NCI-H226 (cell line): ENCODE results near the gene IGSF11.
"Not testable (repeated sequence)": the region's sequence is repeated elsewhere in the genome, so short reads cannot be mapped to it uniquely, and the experiment has no call there.

Experiments used
- DNase-seq: peaks from one replicate; pipeline ENCODE4 v3.0.0-alpha.2; 2015

IGSF11 gene

GRCh38 chr3:119034256-119035013, at the start of gene IGSF11:
IGSF11 (minus strand) TSS chr3:119034846; CDS start chr3:119034582, 264 bp downstream.
- DNase-seq: peak; percentile 20

DNA sequence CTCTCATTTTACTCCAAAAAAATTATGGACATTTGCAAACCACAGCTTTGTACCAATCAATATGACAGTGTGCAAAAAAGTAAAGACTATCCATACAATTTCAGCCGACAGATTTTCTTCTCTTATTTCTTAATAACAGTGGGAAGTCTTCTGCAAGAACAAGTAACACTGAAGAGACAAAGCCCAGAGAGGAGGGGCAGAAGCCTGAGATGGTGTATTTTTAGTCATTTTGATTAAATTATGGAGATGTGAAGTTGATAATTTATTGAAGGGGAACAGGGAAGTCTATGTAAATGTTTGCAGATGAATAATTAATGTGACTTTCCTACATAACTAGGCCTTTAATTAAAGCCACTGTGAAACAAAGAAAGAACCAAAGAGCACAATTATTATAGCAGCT, 45.7 kb upstream of the IGSF11 start:
- no peak for DNase-seq

- no peak for DNase-seq
Observed at GRCh38 chr3:119073258-119074001, 38.8 kb upstream of the IGSF11 start.

DNA sequence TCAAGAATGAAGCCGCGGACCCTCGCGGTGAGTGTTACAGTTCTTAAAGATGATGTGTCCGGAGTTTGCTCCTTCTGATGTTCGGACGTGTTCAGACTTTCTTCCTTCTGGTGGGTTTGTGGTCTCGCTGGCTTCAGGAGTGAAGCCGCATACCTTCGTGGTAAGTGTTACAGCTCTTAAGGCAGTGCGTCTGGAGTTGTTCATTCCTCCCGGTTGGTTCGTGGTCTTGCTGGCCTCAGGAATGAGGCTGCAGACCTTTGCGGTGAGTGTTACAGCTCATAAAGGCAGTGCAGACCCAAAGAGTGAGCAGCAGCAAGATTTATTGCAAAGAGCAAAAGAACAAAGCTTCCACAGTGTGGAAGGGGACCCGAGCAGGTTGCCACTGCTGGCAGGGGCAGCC, 37.8 kb upstream of the IGSF11 start:
- DNase-seq: not testable (repeated sequence)

GRCh38 chr3:119069725-119070124, 35.1 kb upstream of the IGSF11 start:
- no peak for DNase-seq

DNA sequence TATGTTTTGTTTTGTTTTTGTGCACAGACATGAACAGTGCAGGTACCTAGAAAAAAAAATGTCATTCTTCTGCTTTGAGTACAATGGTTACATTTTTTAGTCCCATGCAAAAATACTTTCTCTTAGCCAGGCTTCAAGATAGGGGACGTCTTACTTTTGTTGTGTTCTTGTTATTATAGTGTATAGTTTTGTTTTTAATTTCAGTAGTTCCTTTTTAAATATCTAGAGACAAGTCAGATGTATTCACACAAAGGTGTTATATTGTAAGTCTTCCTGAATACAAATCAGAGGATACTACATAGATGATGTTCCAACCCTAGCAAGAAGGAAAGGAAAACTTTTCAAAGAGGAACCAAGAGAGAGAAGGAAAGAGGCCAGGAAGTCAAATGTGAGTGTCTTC, 28.8 kb upstream of the IGSF11 start:
- DNase-seq: no peak

DNA sequence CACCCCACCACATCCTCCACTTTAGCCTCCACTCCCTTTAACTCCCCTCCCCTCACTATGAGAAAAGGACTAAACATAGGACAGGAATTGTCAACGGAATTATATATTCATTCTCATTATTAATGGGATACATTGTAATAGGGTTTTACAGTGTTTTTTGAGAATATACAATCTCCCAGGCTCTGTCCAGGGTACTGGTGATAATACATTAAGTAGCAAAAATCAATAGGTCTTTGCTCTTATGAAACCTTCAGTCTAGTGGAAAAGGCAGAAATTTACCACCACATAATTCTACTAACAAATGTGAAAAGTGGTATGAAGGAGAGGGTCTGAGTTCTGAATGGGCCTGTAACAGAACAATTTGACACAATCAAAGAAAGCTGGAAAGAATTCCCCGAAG, 28.2 kb upstream of the IGSF11 start:
- no peak for DNase-seq

DNA sequence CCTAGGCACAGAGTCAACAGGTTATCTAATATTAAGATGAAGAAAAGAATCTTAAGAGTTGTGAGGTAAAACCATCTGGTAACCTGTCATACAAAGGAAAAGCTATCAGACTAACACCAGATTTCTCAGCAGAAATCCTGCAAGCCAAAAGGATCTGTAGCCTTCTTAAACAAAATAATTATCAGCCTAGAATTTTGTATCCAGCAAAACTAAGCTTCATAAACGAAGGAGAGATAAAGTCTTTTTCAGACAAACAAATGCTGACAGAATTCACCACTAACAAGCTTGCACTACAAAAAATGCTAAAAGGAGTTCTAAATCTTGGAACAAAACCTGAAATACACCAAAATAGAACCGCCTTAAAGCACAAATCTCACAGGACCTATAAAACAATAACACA, 9.9 kb upstream of the IGSF11 start:
- DNase-seq: no peak

DNA sequence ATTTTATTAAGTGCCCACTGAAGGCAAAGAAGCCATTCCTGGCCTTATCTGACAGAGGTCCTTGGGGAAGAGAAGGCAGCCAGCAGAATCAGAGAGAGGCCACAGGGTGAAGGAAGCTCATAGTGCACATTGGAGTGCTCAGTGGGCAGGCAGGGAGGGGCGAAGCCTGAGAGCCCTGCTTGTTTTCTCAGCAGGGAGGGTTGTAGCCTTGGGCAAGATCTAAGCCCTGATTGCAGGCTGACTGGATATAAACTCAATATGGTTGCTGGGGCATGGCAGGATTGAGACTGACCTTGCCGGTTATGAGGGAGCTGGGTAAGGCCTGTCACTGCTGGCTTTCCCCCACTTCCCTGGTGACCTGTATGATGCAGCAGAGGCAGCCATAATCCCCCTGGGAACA, 7.5 kb upstream of the IGSF11 start:
- no peak for DNase-seq

GRCh38 chr3:119035014-119035346, 334 bp upstream of the IGSF11 start:
- no peak for DNase-seq

DNA sequence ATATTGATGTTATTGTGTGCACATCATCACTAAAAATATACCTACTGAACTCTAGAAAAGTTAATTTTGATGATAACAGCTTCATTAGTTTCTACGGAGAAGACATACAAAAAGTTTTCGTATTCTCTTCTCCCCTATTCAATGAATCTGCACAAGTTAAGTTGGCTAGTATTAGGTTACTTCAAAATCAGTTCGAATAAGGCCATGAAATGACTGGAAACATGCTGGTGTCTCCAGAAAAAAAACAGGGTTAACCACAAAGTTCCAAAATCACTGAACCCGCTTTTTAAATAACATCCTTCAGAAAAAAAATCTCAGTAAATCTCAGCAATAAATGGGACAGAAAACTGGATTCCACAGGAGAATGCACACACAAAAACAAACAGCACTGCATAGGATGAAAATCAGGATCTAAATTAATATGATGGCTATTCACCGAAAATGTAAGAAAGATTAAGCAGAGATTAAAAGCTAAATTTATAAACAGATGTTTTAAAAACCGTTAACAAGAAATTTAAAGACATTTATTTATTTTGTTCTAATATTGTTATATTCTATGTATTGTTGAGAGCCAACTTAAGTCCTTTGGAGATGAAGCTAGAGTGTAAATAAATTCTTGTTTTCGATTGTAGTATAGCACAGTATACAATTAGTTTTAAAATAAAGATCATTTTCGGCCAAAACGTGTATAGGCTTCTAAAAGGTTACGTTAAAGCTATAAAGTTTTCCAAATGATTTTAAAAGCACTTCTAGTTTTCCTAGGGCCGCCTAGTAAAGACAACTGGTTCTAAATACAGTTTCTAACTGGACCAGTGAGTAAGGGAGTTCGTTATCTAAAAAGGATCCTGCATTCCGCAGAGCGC, 1.0 kb downstream of the IGSF11 start:
- DNase-seq: no peak

GRCh38 chr3:119025171-119025795, 9.4 kb downstream of the IGSF11 start:
- no peak for DNase-seq

DNA sequence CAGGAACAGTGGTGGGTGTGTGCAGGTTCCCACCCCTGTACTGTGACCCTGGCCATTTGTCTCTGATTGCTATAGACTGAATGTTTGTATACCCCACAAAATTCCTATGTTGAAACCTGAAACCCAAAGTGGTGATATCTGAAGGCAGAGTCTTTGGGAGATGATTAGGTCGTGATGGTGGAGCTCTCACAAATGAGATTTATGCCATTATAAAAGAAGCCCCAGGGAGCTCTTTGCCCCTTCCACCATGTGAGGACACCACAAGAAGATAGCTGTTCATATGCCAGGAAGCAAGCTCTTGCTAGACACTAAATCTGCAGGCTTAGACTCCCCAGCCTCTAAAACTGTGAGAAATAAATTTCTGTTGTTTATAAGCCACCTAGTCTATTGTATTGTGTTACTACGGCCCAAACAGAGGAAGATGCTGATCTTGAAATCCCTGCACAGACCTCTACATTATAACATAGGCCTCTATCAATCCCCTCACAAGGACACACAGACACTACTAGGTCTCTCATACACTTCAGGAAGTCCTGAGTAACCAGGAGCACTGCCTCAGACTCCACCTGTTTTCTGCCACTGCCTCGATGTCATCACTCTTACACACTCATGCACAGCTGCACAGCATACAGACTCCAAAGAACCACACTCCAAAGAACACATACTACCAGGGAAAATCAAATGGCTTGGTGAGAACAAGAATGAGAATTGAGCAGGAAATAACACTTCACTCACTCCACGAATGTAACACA, 14.7 kb downstream of the IGSF11 start:
- no peak for DNase-seq

- no peak for DNase-seq
Observed at GRCh38 chr3:119018690-119019463, 15.8 kb downstream of the IGSF11 start.

- DNase-seq: no peak
Observed at GRCh38 chr3:119015942-119016341, 18.7 kb downstream of the IGSF11 start.

GRCh38 chr3:119013951-119014350, 20.7 kb downstream of the IGSF11 start:
- no peak for DNase-seq

DNA sequence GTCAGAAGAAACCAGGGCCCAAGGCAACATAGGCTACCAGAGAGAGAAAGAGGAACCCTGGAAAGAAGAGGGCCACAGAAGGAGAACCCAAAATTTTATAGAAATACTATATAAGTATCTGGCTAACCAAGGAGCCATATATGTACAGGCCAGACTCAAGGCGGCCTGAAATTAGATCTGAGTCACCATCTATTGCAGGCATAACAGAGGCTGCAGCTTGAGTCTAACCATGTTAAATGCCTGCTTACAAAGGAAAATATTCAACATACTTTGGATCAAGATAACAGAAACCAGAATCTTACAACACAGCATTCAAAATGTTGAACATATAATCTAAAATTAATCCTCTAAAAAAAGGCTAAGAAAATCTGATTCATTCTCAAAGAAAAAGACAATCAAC, 23.1 kb downstream of the IGSF11 start:
- no peak for DNase-seq

GRCh38 chr3:118997190-118997589, 37.5 kb downstream of the IGSF11 start:
- no peak for DNase-seq

GRCh38 chr3:118991775-118992174, 42.9 kb downstream of the IGSF11 start:
- DNase-seq: no peak

- no peak for DNase-seq
Observed at GRCh38 chr3:118990823-118991560, 43.7 kb downstream of the IGSF11 start.
